C1 segment of cervical spinal cord (tissue), 14 donors: ENCODE results near the gene MRPS5.

Experiments
- DNase-seq, 14 donors: peaks; one replicate each; lab custom pipeline; 2025; lab: John Stamatoyannopoulos, UW

The MRPS5 gene

GRCh38 chr2:95091885-95092555 is 29.6 kb downstream of the MRPS5 start:
- DNase-seq = no peak

DNA sequence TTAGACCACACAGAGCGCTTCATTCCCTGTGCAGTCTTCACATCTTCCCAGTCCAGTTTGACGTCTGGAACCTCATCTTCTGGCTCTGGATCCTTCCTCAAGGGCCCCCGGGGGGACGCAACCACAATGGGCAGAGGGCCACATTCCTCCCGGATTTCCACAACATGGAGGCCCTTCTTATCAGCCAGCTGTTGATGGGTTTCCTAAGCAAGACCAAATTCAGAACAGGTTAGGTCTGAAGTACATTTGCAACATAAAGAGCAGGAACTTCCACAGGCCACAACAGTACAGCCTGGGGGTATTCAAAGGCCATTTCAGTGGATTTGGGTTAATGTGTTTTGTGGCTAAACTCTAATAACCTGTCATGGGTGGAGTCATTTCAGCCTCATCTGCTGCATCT is 34.2 kb downstream of the MRPS5 start:
- no peak for DNase-seq

DNA sequence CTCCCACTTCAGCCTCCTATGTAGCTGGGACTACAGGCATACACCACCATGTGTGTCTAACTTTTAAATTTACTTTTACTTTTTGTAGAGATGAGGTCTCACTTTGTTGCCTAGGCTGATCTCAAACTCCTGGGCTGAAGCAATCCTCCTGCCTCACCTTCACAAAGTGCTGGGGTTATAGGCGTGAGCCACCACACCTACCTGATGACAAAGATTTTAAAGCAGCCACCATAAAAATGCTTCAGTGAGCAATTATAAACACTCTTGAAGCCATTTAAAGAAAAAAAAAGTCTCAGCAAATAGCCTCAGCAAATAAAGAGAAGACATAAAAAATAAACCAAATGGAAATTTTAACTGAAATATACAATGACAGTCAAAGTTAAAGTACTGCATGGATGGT is 35.6 kb downstream of the MRPS5 start:
- DNase-seq = no peak

GRCh38 chr2:95082477-95082876 is 39.1 kb downstream of the MRPS5 start:
- no peak for DNase-seq

- no peak for DNase-seq
These were observed 42.4 kb downstream of the MRPS5 start for GRCh38 chr2:95079199-95079683.

GRCh38 chr2:95077861-95078603 is 43.6 kb downstream of the MRPS5 start:
- DNase-seq = no peak

DNA sequence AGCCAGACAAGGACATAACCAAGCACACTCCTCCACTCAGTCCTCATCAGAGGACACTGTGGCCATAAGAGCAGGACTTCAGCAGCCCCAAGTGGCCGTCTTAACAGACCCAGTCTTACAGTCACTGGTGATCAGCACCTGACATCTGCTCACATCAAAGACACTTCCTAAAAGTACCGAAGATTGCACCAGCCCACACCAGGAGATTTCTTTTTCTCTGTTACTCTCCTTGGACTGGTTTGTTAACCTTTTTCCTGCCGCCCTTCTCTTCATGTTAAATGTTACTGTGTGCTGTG is 44.1 kb downstream of the MRPS5 start:
- no peak for DNase-seq

- peak in 7 of 14 donors; percentile 17 to 72 (median 61) for DNase-seq
These were observed 44.7 kb downstream of the MRPS5 start for GRCh38 chr2:95076705-95077529.

GRCh38 chr2:95075440-95076132 is 46.0 kb downstream of the MRPS5 start:
- DNase-seq = no peak

DNA sequence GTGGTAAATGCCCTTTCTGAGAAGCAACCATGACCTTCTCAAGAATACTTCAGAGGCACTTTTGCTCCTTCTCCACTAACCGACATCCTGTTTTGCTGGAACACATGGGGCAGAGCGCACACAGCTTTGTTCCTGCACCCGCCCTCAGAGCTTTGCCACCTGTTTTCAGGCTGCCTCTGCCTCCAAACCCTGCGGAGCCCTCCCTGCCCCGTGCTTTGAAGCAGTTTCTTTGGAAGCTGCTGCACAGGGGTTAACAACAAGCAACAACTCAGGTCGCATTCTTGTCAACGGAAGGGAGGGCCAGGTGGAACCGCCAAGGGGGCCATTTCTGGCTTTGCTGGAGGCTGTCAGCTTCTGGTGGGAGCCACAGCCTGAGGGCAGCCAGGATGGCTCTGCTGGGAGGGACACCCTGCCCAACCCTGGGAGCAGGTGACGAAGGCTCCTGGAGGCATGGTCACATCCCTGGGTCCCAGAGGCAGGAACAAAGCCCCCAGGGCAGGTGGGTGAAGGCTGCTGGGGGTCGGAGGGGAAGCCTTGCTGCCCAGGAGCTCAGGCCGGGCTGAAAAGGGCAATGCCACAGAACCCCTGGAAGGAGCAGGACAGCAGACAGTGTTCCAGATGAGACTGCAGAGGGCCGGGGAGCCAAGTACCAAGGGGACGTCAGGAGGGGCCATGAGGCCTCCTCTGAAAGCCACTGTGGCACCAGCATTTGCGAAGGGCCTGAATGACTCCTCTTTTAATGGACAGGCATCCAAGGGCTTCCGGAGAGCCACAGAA is 46.8 kb downstream of the MRPS5 start:
- no peak for DNase-seq

GRCh38 chr2:95073856-95074662 is 47.5 kb downstream of the MRPS5 start:
- peak in 8 of 14 donors; percentile 42 to 80 (median 46) for DNase-seq

DNA sequence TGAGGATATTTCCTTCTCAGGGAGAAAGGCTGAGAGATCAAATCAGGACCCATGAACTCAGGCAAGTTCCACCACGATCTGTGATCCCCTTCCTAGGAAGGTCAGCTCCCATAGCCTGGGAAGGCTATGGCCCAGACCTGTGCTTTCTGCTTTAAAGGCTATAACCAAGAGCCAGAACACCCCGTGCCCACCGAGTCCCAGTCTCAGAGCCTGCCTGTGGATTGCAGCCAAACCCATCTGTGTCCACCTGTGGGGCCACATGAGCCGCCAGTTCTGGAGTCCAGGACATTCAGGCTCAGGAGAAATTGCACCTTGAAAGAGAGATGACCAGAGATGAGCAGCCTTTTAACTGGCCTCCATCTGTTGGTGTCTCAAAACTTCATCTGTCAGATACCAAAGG is 49.2 kb downstream of the MRPS5 start:
- no peak for DNase-seq

DNA sequence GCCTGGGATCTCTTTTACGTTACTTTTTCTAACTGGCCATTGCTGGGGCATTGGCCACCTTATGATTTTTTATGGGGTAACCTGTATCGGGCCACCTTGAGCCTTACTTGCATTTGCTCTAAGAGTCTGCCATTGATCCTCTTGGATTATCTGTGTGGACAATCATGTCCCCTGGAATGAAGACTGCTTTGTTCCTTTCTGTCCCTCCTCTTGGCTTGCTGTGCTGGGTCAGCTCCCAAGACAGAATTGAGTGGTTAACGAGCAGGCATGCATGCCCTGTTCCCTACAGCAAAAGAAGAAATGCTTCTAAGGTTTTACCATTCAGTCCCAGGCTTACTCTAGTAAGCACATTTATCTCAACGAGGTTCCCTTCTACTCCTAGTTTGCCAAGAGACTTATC is 49.8 kb downstream of the MRPS5 start:
- DNase-seq = peak in 1 of 14 donors; percentile 25

GRCh38 chr2:95069465-95069864 is 52.1 kb downstream of the MRPS5 start:
- DNase-seq = no peak

GRCh38 chr2:95068256-95068655 is 53.4 kb downstream of the MRPS5 start:
- no peak for DNase-seq

GRCh38 chr2:95063086-95063958 is 58.3 kb downstream of the MRPS5 start:
- DNase-seq = no peak

GRCh38 chr2:95062242-95063085 is 59.1 kb downstream of the MRPS5 start:
- DNase-seq = no peak

GRCh38 chr2:95061601-95062183 is 59.9 kb downstream of the MRPS5 start:
- peak in 1 of 14 donors; percentile 55 for DNase-seq
